ENCODE results near the gene FAM13A.

GRCh38 chr4:88799900-88800299 is 257.1 kb downstream of the FAM13A start:
- TF ChIP-seq EZH2 (IDR thresholded peaks at IDR 0.05; ENCODE audit: low read depth, low read length, severe bottlenecking) (no peak), CTCF (IDR thresholded peaks at IDR 0.05; ENCODE audit: control extremely low read depth in 1 of 3, insufficient read depth in 1 of 3, low read depth in 1 of 3, low read length in 3 of 3) (no peak), TBP (IDR thresholded peaks at IDR 0.05; ENCODE audit: low read depth, low read length) (no peak), EGR1 (IDR thresholded peaks at IDR 0.05; ENCODE audit: borderline replicate concordance, low read depth, low read length) (no peak), SP2 (IDR thresholded peaks at IDR 0.05; ENCODE audit: low read length) (no peak), JUN (IDR thresholded peaks at IDR 0.05; ENCODE audit: low read depth, low read length) (no peak), SIN3A (conservative IDR thresholded peaks at IDR 0.05 in 1 of 2, IDR thresholded peaks at IDR 0.05 in 1 of 2; ENCODE audit: low read depth in 1 of 2, low read length in 2 of 2) (no peak), TAF1 (IDR thresholded peaks at IDR 0.05; ENCODE audit: low read depth, low read length) (no peak), SUZ12 (IDR thresholded peaks at IDR 0.05; ENCODE audit: low read length) (no peak), POLR2A (IDR thresholded peaks at IDR 0.05; ENCODE audit: control extremely low read depth in 1 of 2, low read depth in 2 of 2, low read length in 2 of 2) (no peak), CEBPB (IDR thresholded peaks at IDR 0.05; ENCODE audit: low read depth, low read length) (no peak), ASH2L (IDR thresholded peaks at IDR 0.05; ENCODE audit: low read length) (no peak), JUND (IDR thresholded peaks at IDR 0.05; ENCODE audit: low read length) (no peak)

Data from H1 (cell line).